Measurements from ENCODE around the gene ABHD4. TPM values are rescaled to one million over a fixed set of nuclear protein-coding genes. Genes with fewer than 3 reads are reported as not detected.
"Not testable (repeated sequence)": the region's sequence is repeated elsewhere in the genome, so short reads cannot be mapped to it uniquely, and the experiment has no call there.

The ABHD4 gene
- total RNA-seq, 4 donors from 2014 or later: 16.1 to 42.4 (median 31.9) TPM

GRCh38 chr14:22561661-22562579, 36.2 kb upstream of the ABHD4 start:
- Histone ChIP-seq H3K4me3 (no peak overlapping the region), H3K4me1 (peaks cover 0 to 49% (median 20%) of the 10 kb centered on the region in 4 donors), H3K27me3 (no peaks in the 10 kb centered on the region), H3K36me3 (peaks cover 0 to 19% (median 3%) of the 10 kb centered on the region in 3 donors), H3K9me3 (no peaks in the 10 kb centered on the region), H3K27ac (peak overlapping the region in 2 of 4 donors; percentile 15 to 63)
- DNase-seq (ENCODE audit: low spot score in 2 of 2): no peak
- TF ChIP-seq CTCF (IDR thresholded peaks at IDR 0.05) (no peak), EP300 (IDR thresholded peaks at IDR 0.05) (no peak), POLR2A (IDR thresholded peaks at IDR 0.05) (no peak)
- 69 to 71% methylated on average over 11 of the region's 11 CpGs for WGBS, 2 donors

- no peaks in the 10 kb centered on the region for H3K27me3 ChIP-seq
- peak overlapping the region in 1 of 4 donors; percentile 40 for H3K27ac ChIP-seq
- TF ChIP-seq CTCF (IDR thresholded peaks at IDR 0.05) (no peak), EP300 (IDR thresholded peaks at IDR 0.05) (no peak), POLR2A (IDR thresholded peaks at IDR 0.05) (no peak)
- peaks cover 0 to 19% (median 3%) of the 10 kb centered on the region in 3 donors for H3K36me3 ChIP-seq
- H3K4me3 ChIP-seq: no peak overlapping the region
- 80 to 87% methylated on average over 5 of the region's 5 CpGs for WGBS, 2 donors
- DNase-seq (ENCODE audit: low spot score in 2 of 2): no peak
- H3K9me3 ChIP-seq: no peaks in the 10 kb centered on the region
- H3K4me1 ChIP-seq: peaks cover 0 to 51% (median 10%) of the 10 kb centered on the region in 4 donors
These were observed 34.1 kb upstream of the ABHD4 start for GRCh38 chr14:22563987-22564386.

GRCh38 chr14:22564463-22564862, 33.6 kb upstream of the ABHD4 start:
- WGBS, 2 donors: 75 to 83% methylated on average over 1 of the region's 1 CpG
- peaks cover 0 to 19% (median 3%) of the 10 kb centered on the region in 3 donors for H3K36me3 ChIP-seq
- H3K9me3 ChIP-seq: no peaks in the 10 kb centered on the region
- no peak overlapping the region for H3K4me3 ChIP-seq
- H3K27ac ChIP-seq: peak overlapping the region in 1 of 4 donors; percentile 40
- peaks cover 0 to 54% (median 9%) of the 10 kb centered on the region in 4 donors for H3K4me1 ChIP-seq
- TF ChIP-seq POLR2A (IDR thresholded peaks at IDR 0.05): no peak
- TF ChIP-seq CTCF (IDR thresholded peaks at IDR 0.05): no peak
- TF ChIP-seq EP300 (IDR thresholded peaks at IDR 0.05): no peak
- no peaks in the 10 kb centered on the region for H3K27me3 ChIP-seq
- no peak for DNase-seq (ENCODE audit: low spot score in 2 of 2)

GRCh38 chr14:22565391-22565945, 32.6 kb upstream of the ABHD4 start:
- Histone ChIP-seq H3K4me3 (no peak overlapping the region), H3K27ac (peak overlapping the region in 1 of 4 donors; percentile 72), H3K36me3 (peaks cover 0 to 19% (median 3%) of the 10 kb centered on the region in 3 donors), H3K4me1 (peaks cover 0 to 53% (median 11%) of the 10 kb centered on the region in 4 donors), H3K27me3 (no peaks in the 10 kb centered on the region), H3K9me3 (no peaks in the 10 kb centered on the region)
- 75 to 86% methylated on average over 3 of the region's 3 CpGs for WGBS, 2 donors
- DNase-seq (ENCODE audit: low spot score in 2 of 2): no peak
- TF ChIP-seq POLR2A (IDR thresholded peaks at IDR 0.05): no peak
- no peak for TF ChIP-seq EP300 (IDR thresholded peaks at IDR 0.05)
- no peak for TF ChIP-seq CTCF (IDR thresholded peaks at IDR 0.05)

- H3K27me3 ChIP-seq; H3K4me3 ChIP-seq; H3K9me3 ChIP-seq; DNase-seq (ENCODE audit: low spot score in 2 of 2): not testable (repeated sequence)
- 93 to 94% methylated on average over 9 of the region's 9 CpGs for WGBS, 2 donors
- peaks cover 0 to 47% (median 13%) of the 10 kb centered on the region in 4 donors for H3K4me1 ChIP-seq
- peaks cover 0 to 19% (median 3%) of the 10 kb centered on the region in 3 donors for H3K36me3 ChIP-seq
- peak overlapping the region in 1 of 4 donors; percentile 72 for H3K27ac ChIP-seq
These were observed 31.8 kb upstream of the ABHD4 start for GRCh38 chr14:22566266-22566665.
